ENCODE measurements around the gene SSTR3. TPM values are rescaled to one million over a fixed set of nuclear protein-coding genes. Genes with fewer than 3 reads are reported as not detected.

The SSTR3 gene
- total and polyA plus RNA-seq, 3 donors from 2014 or later = 26.8 to 54.4 (median 40.1) TPM

DNA sequence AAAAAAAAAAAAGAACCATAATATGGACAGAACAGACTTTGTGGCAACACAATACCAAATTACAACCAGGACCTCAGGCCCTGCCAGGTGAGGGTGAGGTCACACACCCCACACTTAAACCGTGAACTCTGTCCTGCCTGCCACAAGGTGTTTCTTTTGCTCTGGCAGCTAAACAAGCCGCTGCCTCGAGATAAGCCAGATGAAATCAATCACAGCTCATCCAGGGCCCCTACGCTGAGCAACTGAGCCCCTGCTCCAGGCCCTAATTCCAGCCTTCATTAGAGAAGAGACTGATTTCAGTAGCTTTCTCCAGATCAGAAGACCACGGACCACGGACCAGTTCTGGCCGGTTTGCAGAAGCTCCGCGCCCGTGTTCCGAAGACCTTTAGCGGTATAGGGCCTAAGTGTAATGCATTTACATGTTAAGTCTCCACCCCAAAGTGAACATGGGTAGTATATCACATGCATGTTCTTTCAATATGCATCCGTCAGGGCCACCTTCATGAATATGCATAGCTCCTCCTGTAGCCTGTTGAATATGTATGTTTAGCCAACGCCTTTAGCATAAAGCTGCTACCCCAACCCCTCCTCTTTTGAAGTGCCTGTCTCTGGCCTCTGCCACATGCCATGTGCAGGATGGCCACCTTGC is 46.6 kb upstream of the SSTR3 start:
- intact Hi-C loops (cut with DNase I; ENCODE audit: low total_unique reads) = no loop called here
- H3K4me3 ChIP-seq = no peak overlapping the region
- no peak overlapping the region for H3K27ac ChIP-seq
- no peaks in the 10 kb centered on the region for H3K9me3 ChIP-seq
- no peaks in the 10 kb centered on the region for H3K4me1 ChIP-seq
- no peaks in the 10 kb centered on the region for H3K36me3 ChIP-seq (ENCODE audit: low read depth, missing control alignments)
- DNase-seq = no peak
- 50 to 60% methylated on average over 14 of the region's 14 CpGs for WGBS, 2 donors
- TF ChIP-seq, protein P1, sequence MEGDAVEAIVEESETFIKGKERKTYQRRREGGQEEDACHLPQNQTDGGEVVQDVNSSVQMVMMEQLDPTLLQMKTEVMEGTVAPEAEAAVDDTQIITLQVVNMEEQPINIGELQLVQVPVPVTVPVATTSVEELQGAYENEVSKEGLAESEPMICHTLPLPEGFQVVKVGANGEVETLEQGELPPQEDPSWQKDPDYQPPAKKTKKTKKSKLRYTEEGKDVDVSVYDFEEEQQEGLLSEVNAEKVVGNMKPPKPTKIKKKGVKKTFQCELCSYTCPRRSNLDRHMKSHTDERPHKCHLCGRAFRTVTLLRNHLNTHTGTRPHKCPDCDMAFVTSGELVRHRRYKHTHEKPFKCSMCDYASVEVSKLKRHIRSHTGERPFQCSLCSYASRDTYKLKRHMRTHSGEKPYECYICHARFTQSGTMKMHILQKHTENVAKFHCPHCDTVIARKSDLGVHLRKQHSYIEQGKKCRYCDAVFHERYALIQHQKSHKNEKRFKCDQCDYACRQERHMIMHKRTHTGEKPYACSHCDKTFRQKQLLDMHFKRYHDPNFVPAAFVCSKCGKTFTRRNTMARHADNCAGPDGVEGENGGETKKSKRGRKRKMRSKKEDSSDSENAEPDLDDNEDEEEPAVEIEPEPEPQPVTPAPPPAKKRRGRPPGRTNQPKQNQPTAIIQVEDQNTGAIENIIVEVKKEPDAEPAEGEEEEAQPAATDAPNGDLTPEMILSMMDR (IDR thresholded peaks at IDR 0.05) = no peak
- TF ChIP-seq POLR2A (IDR thresholded peaks at IDR 0.05) = no peak
- no peaks in the 10 kb centered on the region for H3K27me3 ChIP-seq

DNA sequence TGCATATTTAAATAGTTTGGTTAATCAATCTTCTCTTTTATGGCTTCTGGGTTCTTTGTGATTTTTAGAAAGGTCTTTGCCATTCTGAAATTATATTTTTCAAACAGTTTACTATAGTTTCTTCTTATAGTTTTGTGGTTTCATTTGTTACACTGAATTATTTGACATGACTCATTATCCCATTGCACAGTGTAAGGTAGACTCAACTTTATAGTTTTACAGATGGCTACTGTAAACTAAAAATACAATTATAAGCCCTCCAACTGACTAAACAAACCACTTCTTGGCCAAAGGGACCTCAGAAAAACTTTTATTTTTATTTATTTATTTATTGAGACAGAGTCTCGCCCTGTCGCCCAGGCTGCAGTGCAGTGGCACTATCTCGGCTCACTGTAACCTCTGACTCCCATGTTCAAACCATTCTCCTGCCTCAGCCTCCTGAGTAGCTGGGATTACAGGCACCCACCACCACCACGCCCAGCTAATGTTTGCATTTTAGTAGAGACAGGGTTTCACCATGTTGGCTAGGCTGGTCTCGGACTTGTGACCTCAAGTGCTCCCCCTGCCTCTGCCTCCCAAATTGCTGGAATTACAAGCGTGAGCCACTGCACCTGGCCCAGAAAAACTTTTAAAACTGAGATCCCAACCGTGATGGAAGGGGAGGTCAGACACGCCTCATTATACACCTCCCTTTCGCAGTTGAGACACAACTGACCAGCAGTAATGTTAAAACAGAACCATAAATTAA is 45.9 kb upstream of the SSTR3 start:
- Histone ChIP-seq H3K36me3 (ENCODE audit: low read depth, missing control alignments) (no peaks in the 10 kb centered on the region), H3K27ac (no peak overlapping the region), H3K9me3 (no peaks in the 10 kb centered on the region), H3K27me3 (no peaks in the 10 kb centered on the region), H3K4me1 (no peaks in the 10 kb centered on the region), H3K4me3 (no peak overlapping the region)
- no peak for DNase-seq
- intact Hi-C loops (cut with DNase I; ENCODE audit: low total_unique reads) = no loop called here
- no peak for TF ChIP-seq POLR2A (IDR thresholded peaks at IDR 0.05)
- TF ChIP-seq, protein P1 (IDR thresholded peaks at IDR 0.05) = no peak
- 80 to 93% methylated on average over 9 of the region's 9 CpGs for WGBS, 2 donors

DNA sequence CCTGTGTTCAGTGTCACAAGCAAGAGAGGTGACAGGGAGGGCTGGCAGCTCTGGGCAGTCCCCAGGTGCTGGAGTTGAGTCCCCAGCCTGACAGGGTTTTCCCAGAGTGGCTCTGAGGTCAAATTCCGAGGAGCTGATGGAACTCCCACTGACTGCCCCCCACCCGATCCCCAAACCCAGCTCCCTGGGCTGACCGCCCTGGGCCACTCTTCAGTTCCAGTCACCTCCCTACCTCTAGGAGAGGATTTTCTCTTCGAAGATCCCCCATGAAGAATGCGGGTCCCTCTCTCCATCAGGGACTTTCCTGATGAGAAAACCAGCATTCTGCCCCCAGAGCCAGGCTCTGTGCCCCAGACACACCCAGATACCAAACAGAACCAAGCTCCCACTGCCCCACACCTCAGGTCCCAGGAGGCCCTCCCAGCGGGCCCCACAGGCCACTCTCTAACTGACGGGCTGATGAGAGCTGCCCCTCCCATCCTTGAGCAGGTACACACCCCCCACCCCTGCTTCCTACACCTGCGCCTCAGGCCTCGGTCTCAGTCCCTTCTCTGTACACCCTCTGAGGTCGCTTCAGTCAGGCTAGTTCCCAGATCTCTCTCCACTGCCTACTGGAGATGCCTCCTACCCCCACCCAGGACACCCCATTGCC is 43.9 kb upstream of the SSTR3 start:
- no peak overlapping the region for H3K4me3 ChIP-seq
- no peak overlapping the region for H3K27ac ChIP-seq
- no peaks in the 10 kb centered on the region for H3K9me3 ChIP-seq
- TF ChIP-seq, protein P1 (IDR thresholded peaks at IDR 0.05) = no peak
- no peak for TF ChIP-seq POLR2A (IDR thresholded peaks at IDR 0.05)
- WGBS, 2 donors = 82 to 83% methylated on average over 10 of the region's 10 CpGs
- H3K36me3 ChIP-seq (ENCODE audit: low read depth, missing control alignments) = no peaks in the 10 kb centered on the region
- H3K27me3 ChIP-seq = no peaks in the 10 kb centered on the region
- DNase-seq = no peak
- H3K4me1 ChIP-seq = no peaks in the 10 kb centered on the region
- intact Hi-C loops (cut with DNase I; ENCODE audit: low total_unique reads) = no loop called here

DNA sequence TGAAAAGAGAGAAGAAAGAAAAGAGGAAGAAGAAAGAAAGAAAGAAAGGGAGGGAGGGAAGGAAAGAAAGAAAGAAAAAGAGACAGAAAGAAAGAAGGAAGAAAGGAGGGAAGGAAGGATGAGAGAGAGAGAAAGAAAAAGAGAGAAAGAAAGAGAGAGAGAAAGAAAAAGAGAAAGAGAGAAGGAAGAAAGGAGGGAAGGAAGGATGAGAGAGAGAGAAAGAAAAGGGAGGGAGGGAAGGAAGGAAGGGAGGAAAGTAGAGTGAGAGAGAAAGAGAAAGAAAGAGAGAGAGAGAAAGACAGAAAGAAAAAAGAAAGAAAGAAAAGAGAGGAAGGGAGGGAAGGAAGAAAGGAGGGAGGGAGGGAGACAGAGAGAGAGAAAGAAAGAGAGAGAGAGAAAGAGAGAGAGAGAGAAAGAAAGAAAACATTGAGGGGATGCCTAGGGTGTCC is 43.3 kb upstream of the SSTR3 start:
- TF ChIP-seq, protein P1 (IDR thresholded peaks at IDR 0.05) = no peak
- no peak for TF ChIP-seq POLR2A (IDR thresholded peaks at IDR 0.05)
- no peaks in the 10 kb centered on the region for H3K27me3 ChIP-seq
- intact Hi-C loops (cut with DNase I; ENCODE audit: low total_unique reads) = no loop called here

More for the DNA sequence above, 43.3 kb upstream of the SSTR3 start:
- H3K4me3 ChIP-seq = no peak overlapping the region
- no peaks in the 10 kb centered on the region for H3K9me3 ChIP-seq
- H3K36me3 ChIP-seq (ENCODE audit: low read depth, missing control alignments) = no peaks in the 10 kb centered on the region
- H3K27ac ChIP-seq = no peak overlapping the region
- no peaks in the 10 kb centered on the region for H3K4me1 ChIP-seq
- no peak for DNase-seq

Measured in testis (tissue), 3 donors.